Activated T-helper 17 cell treated with anti-CD3 and anti-CD28 coated beads, Interleukin-2, amount 50 U/mL, for 72 hours (primary cell): ENCODE measurements around the gene MDP1. TPM values are rescaled to one million over a fixed set of nuclear protein-coding genes. Genes with fewer than 3 reads are reported as not detected.

Experiments
- ATAC-seq: fragments of 150-1000 bp; cut with Tn5 transposase; replicated peaks from 2 replicates; pipeline ENCODE4 v1.10.0; 2021; ENCODE audit warnings: mild to moderate bottlenecking, moderate library complexity
- H3K27ac Mint-ChIP-seq: one replicate; pipeline ENCODE4 v1.8.0; 2022; ENCODE audit warnings: mixed read lengths
- H3K27me3 Mint-ChIP-seq: one replicate; pipeline ENCODE4 v1.8.0; 2022; ENCODE audit warnings: mixed read lengths
- H3K36me3 Mint-ChIP-seq: one replicate; pipeline ENCODE4 v1.8.0; 2022; ENCODE audit warnings: low read depth, mild to moderate bottlenecking, mixed read lengths
- H3K4me1 Mint-ChIP-seq: one replicate; pipeline ENCODE4 v1.8.0; 2022; ENCODE audit warnings: mixed read lengths
- H3K4me3 Mint-ChIP-seq: one replicate; pipeline ENCODE4 v1.8.0; 2022; ENCODE audit warnings: mild to moderate bottlenecking, mixed read lengths
- H3K9me3 Mint-ChIP-seq: one replicate; pipeline ENCODE4 v1.8.0; 2022; ENCODE audit warnings: mixed read lengths
- total RNA-seq, 2 donors: library from RNA; stranded (reverse); gene quantifications; one replicate each; pipeline ENCODE4 v1.2.3, GENCODE V29; 2022

The MDP1 gene
- total RNA-seq, 2 donors from 2014 or later, result 4.0 to 7.1 TPM

GRCh38 chr14:24240110-24240918 lies 24.4 kb upstream of the MDP1 start:
- Mint-ChIP-seq H3K36me3 (peaks cover 68% of the 10 kb centered on the region), H3K4me1 (peaks cover 44% of the 10 kb centered on the region), H3K9me3 (no peaks in the 10 kb centered on the region), H3K4me3 (peak overlapping the region; percentile 83), H3K27me3 (no peaks in the 10 kb centered on the region), H3K27ac (peak overlapping the region; percentile 71)
- no peak for ATAC-seq

DNA sequence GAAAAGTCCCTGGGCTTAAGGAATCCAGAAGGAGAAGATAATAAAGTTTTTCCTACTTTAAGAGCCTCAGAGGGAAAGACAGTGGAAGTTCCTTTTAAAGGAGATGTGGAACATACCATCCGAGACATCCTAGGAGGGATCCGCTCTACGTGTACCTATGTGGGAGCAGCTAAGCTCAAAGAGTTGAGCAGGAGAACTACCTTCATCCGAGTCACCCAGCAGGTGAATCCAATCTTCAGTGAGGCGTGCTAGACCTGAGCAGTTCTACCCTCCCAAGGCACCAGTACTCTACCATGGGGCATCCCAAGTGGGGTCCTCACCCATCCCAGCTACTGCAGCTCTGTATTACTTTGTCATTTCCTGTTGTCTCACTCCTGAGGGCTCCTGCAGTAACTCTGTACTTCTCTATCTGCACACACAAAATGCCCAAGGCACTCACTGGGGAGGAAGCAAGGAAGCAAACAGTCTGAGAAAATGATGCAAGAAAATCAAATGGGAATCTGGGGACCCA lies 22.7 kb upstream of the MDP1 start:
- no peak for ATAC-seq
- Mint-ChIP-seq H3K4me3 (peak overlapping the region; percentile 83), H3K27ac (peak overlapping the region; percentile 61), H3K27me3 (no peaks in the 10 kb centered on the region), H3K36me3 (peaks cover 86% of the 10 kb centered on the region), H3K4me1 (peaks cover 57% of the 10 kb centered on the region), H3K9me3 (no peaks in the 10 kb centered on the region)

DNA sequence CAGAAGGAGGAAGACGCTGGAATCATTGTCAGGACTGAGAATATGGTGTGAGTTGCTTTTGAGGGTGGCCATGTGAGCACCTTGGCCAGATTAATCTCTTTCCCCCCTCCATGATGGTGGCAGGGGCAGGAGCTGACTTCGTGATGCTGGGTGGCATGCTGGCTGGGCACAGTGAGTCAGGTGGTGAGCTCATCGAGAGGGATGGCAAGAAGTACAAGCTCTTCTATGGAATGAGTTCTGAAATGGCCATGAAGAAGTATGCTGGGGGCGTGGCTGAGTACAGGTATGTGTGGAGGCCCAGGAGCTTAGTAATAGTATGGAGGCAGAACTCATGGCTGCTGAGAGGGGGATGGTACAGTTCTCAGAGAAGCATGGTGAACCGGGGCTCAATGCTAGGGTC lies 22.3 kb upstream of the MDP1 start:
- Mint-ChIP-seq H3K4me3 (peak overlapping the region; percentile 83), H3K27me3 (no peaks in the 10 kb centered on the region), H3K4me1 (peaks cover 59% of the 10 kb centered on the region), H3K9me3 (no peaks in the 10 kb centered on the region), H3K27ac (peak overlapping the region; percentile 61), H3K36me3 (peaks cover 89% of the 10 kb centered on the region)
- ATAC-seq, result no peak

GRCh38 chr14:24237463-24237955 lies 21.6 kb upstream of the MDP1 start:
- H3K9me3 Mint-ChIP-seq, result no peaks in the 10 kb centered on the region
- no peaks in the 10 kb centered on the region for H3K27me3 Mint-ChIP-seq
- no peak for ATAC-seq
- peak overlapping the region; percentile 61 for H3K27ac Mint-ChIP-seq
- peaks cover 92% of the 10 kb centered on the region for H3K36me3 Mint-ChIP-seq
- peak overlapping the region; percentile 83 for H3K4me3 Mint-ChIP-seq
- peaks cover 59% of the 10 kb centered on the region for H3K4me1 Mint-ChIP-seq

GRCh38 chr14:24236689-24237462 lies 21.0 kb upstream of the MDP1 start:
- H3K4me3 Mint-ChIP-seq, result no peak overlapping the region
- no peaks in the 10 kb centered on the region for H3K9me3 Mint-ChIP-seq
- H3K27me3 Mint-ChIP-seq, result no peaks in the 10 kb centered on the region
- peak overlapping the region; percentile 61 for H3K27ac Mint-ChIP-seq
- peaks cover 59% of the 10 kb centered on the region for H3K4me1 Mint-ChIP-seq
- no peak for ATAC-seq
- peaks cover 88% of the 10 kb centered on the region for H3K36me3 Mint-ChIP-seq

- Mint-ChIP-seq H3K9me3 (no peaks in the 10 kb centered on the region), H3K4me1 (peaks cover 59% of the 10 kb centered on the region), H3K36me3 (peaks cover 85% of the 10 kb centered on the region), H3K27me3 (no peaks in the 10 kb centered on the region), H3K27ac (peak overlapping the region; percentile 62), H3K4me3 (peak overlapping the region; percentile 15)
- no peak for ATAC-seq
Observed at GRCh38 chr14:24235804-24236688, 20.2 kb upstream of the MDP1 start.

- Mint-ChIP-seq H3K4me3 (peak overlapping the region; percentile 84), H3K4me1 (peaks cover 44% of the 10 kb centered on the region), H3K36me3 (peaks cover 73% of the 10 kb centered on the region), H3K27me3 (no peaks in the 10 kb centered on the region), H3K9me3 (no peaks in the 10 kb centered on the region), H3K27ac (peak overlapping the region; percentile 85)
- ATAC-seq, result no peak
Observed at GRCh38 chr14:24234095-24235005, 18.5 kb upstream of the MDP1 start.

- H3K4me3 Mint-ChIP-seq, result peak overlapping the region; percentile 84
- H3K27me3 Mint-ChIP-seq, result no peaks in the 10 kb centered on the region
- ATAC-seq, result no peak
- peaks cover 71% of the 10 kb centered on the region for H3K36me3 Mint-ChIP-seq
- H3K4me1 Mint-ChIP-seq, result peaks cover 36% of the 10 kb centered on the region
- H3K9me3 Mint-ChIP-seq, result no peaks in the 10 kb centered on the region
- H3K27ac Mint-ChIP-seq, result peak overlapping the region; percentile 85
Observed at GRCh38 chr14:24233538-24233866, 17.6 kb upstream of the MDP1 start.

GRCh38 chr14:24232645-24233537 lies 17.0 kb upstream of the MDP1 start, which contains the start of gene GMPR2:
Gene GMPR2, plus strand, starts transcription at chr14:24232929. Its CDS starts 325 bp downstream, at chr14:24233254.
- H3K36me3 Mint-ChIP-seq, result peaks cover 69% of the 10 kb centered on the region
- peak within 1 kb of the TSS; percentile 85 for H3K27ac Mint-ChIP-seq
- no peaks in the 10 kb centered on the region for H3K9me3 Mint-ChIP-seq
- H3K4me3 Mint-ChIP-seq, result peak within 1 kb of the TSS; percentile 84
- no peaks in the 10 kb centered on the region for H3K27me3 Mint-ChIP-seq
- ATAC-seq, result peak; percentile 62
- H3K4me1 Mint-ChIP-seq, result peaks cover 32% of the 10 kb centered on the region

GRCh38 chr14:24232121-24232644 lies 16.3 kb upstream of the MDP1 start, which contains the start of gene NEDD8:
Gene NEDD8, minus strand, starts transcription at chr14:24232367. Its CDS starts 100 bp downstream, at chr14:24232267.
- Mint-ChIP-seq H3K27me3 (no peaks in the 10 kb centered on the region), H3K4me3 (peak within 1 kb of the TSS; percentile 84), H3K9me3 (no peaks in the 10 kb centered on the region), H3K27ac (peak within 1 kb of the TSS; percentile 85), H3K4me1 (peaks cover 28% of the 10 kb centered on the region), H3K36me3 (peaks cover 68% of the 10 kb centered on the region)
- peak; percentile 88 for ATAC-seq

GRCh38 chr14:24231263-24232120 lies 15.6 kb upstream of the MDP1 start:
- Mint-ChIP-seq H3K27me3 (no peaks in the 10 kb centered on the region), H3K4me3 (peak overlapping the region; percentile 84), H3K36me3 (peaks cover 68% of the 10 kb centered on the region), H3K9me3 (no peaks in the 10 kb centered on the region), H3K27ac (peak overlapping the region; percentile 85), H3K4me1 (peaks cover 29% of the 10 kb centered on the region)
- no peak for ATAC-seq
